Measurements from ENCODE around the gene GIPC2. TPM values are rescaled to one million over a fixed set of nuclear protein-coding genes. Genes with fewer than 3 reads are reported as not detected.

GIPC2 gene
- total RNA-seq, 5 donors from 2014 or later (not counting 1 experiment from before 2014, with no cell fraction given) = 0.09 to 0.19 (median 0.16) TPM

DNA sequence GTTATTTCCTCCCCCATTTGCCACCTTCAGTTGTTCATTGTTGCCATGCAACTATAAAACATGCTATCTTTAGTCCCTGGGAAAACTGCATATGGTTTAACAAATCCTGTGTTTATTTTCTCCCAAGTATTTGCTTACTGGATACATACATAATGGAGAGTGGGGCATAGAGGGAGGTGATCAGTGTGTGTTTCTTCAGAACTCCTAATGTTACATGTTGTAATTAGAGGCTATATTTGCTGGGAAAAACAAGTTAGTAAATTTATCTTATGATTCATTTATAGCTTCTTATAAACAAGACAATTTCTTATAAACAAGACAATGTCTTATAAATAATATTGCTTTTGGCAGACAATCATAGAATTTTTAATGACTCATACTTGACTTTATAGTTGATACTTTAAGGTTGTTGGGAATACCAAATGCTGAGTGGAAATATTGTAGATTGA, 7.3 kb upstream of the GIPC2 start:
- CTCF ChIA-PET = no interaction called here
- ATAC-seq (replicated peaks in 1 of 4) (no peak), DNase-seq (no peak)
- peaks cover 8% of the 10 kb centered on the region in 2 donors for H3K27me3 Mint-ChIP-seq
- H3K36me3 ChIP-seq (ENCODE audit: control insufficient read depth in 2 of 2, extremely low read depth in 1 of 2, insufficient read depth in 1 of 2, low read length in 1 of 2) = no peaks in the 10 kb centered on the region
- no peak overlapping the region for H3K27ac Mint-ChIP-seq
- H3K4me3 Mint-ChIP-seq = no peak overlapping the region
- no peaks in the 10 kb centered on the region for H3K9me3 Mint-ChIP-seq
- POLR2A ChIA-PET = no interaction called here
- H3K27ac ChIP-seq (ENCODE audit: low read length) = no peak overlapping the region
- H3K4me1 Mint-ChIP-seq = peaks cover 8 to 12% (median 8%) of the 10 kb centered on the region in 3 donors
- no peaks in the 10 kb centered on the region for H3K36me3 Mint-ChIP-seq
- no peak overlapping the region for H3K4me3 ChIP-seq (ENCODE audit: control insufficient read depth in 1 of 2, extremely low read depth in 1 of 2, low read length in 1 of 2)
- no peaks in the 10 kb centered on the region for H3K4me1 ChIP-seq (ENCODE audit: control insufficient read depth in 1 of 2, extremely low read depth in 1 of 2, insufficient read depth in 2 of 2, low read length in 2 of 2)
- H3K27me3 ChIP-seq (replicated peaks in 1 of 2; ENCODE audit: control insufficient read depth in 2 of 2, extremely low read depth in 1 of 2, insufficient read depth in 2 of 2, low read length in 1 of 2) = peaks cover 0 to 4% of the 10 kb centered on the region in 2 experiments
- H3K9me3 ChIP-seq = no peaks in the 10 kb centered on the region

DNA sequence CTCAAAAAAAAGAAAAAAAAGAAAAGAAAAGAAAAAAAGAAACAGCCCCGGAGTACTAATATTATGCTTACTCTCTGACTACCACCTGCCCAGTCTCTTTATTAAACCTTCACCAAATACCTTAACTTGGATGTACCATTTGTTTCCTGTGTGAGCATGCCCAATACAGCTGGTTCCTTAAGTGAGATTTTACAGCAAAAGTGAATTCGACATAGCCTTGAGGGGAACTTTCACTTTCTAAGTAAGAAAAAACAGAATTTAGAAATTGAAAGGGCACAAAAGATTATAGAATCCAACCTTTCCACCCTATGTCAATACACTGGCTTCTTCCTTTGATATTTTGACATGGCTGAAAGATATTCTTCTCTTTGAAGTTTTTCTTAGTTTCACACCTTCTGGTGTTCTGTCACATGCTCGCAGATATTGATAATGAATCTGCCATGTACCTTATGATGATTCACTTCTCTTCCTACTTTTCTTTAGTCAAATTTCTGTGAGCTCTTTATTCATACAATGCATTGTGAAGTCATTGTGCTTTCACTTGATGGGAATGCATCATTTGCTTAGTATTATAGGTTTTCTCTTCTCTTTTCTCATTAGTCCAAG, 5.2 kb upstream of the GIPC2 start:
- peaks cover 13 to 21% of the 10 kb centered on the region in 2 donors for H3K27me3 Mint-ChIP-seq
- peaks cover 0 to 4% of the 10 kb centered on the region in 2 experiments for H3K4me1 ChIP-seq (ENCODE audit: control insufficient read depth in 1 of 2, extremely low read depth in 1 of 2, insufficient read depth in 2 of 2, low read length in 2 of 2)
- no CpG with 5 or more reads among the region's 3 CpGs for WGBS (ENCODE audit: insufficient coverage)
- H3K27ac Mint-ChIP-seq = no peak overlapping the region
- CTCF ChIA-PET = interaction anchor here in 1 of 2 donors (0.6 kb wide), 1 partner anchor 1654 kb away, joined by 3 read pairs; no protein-coding TSS in a partner anchor
- POLR2A ChIA-PET = no interaction called here
- H3K27me3 ChIP-seq (replicated peaks in 1 of 2; ENCODE audit: control insufficient read depth in 2 of 2, extremely low read depth in 1 of 2, insufficient read depth in 2 of 2, low read length in 1 of 2) = peaks cover 3 to 7% of the 10 kb centered on the region in 2 experiments
- H3K27ac ChIP-seq (ENCODE audit: low read length) = no peak overlapping the region
- no peaks in the 10 kb centered on the region for H3K36me3 ChIP-seq (ENCODE audit: control insufficient read depth in 2 of 2, extremely low read depth in 1 of 2, insufficient read depth in 1 of 2, low read length in 1 of 2)
- no peaks in the 10 kb centered on the region for H3K9me3 Mint-ChIP-seq
- H3K4me3 ChIP-seq (ENCODE audit: control insufficient read depth in 1 of 2, extremely low read depth in 1 of 2, low read length in 1 of 2) = no peak overlapping the region
- peak overlapping the region in 1 of 3 donors; percentile 23 for H3K4me3 Mint-ChIP-seq
- no peaks in the 10 kb centered on the region for H3K36me3 Mint-ChIP-seq
- no peaks in the 10 kb centered on the region for H3K9me3 ChIP-seq
- ATAC-seq (replicated peaks in 1 of 4) (no peak), DNase-seq (no peak)
- peaks cover 14 to 24% (median 18%) of the 10 kb centered on the region in 3 donors for H3K4me1 Mint-ChIP-seq

DNA sequence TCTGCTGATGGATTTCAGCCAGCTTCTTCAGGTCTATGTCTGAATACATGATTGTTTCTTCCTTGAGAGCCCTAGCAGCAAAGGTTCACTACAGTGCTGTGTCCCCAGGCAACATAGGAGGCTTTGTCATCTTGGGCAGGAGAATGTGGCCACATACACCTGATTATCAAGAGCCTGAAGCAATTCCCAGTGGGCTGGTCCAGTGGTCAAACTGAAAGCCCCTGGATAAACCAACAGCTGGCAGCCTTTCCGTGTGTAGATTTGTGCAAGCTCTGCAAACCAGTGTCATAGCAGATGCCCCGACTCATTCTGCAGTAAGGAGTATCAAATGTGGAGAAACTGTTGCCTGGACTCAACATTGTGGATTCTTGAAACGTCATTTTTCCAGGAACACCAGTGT, 2.3 kb upstream of the GIPC2 start:
- Histone ChIP-seq H3K4me3 (ENCODE audit: control insufficient read depth in 1 of 2, extremely low read depth in 1 of 2, low read length in 1 of 2) (no peak overlapping the region), H3K27me3 (replicated peaks in 1 of 2; ENCODE audit: control insufficient read depth in 2 of 2, extremely low read depth in 1 of 2, insufficient read depth in 2 of 2, low read length in 1 of 2) (peaks cover 10 to 17% of the 10 kb centered on the region in 2 experiments), H3K27ac (ENCODE audit: low read length) (no peak overlapping the region), H3K9me3 (no peaks in the 10 kb centered on the region), H3K36me3 (ENCODE audit: control insufficient read depth in 2 of 2, extremely low read depth in 1 of 2, insufficient read depth in 1 of 2, low read length in 1 of 2) (no peaks in the 10 kb centered on the region), H3K4me1 (ENCODE audit: control insufficient read depth in 1 of 2, extremely low read depth in 1 of 2, insufficient read depth in 2 of 2, low read length in 2 of 2) (peaks cover 0 to 12% of the 10 kb centered on the region in 2 experiments)
- H3K4me1 Mint-ChIP-seq = peaks cover 22 to 32% (median 30%) of the 10 kb centered on the region in 3 donors
- no peaks in the 10 kb centered on the region for H3K9me3 Mint-ChIP-seq
- H3K27ac Mint-ChIP-seq = no peak overlapping the region
- no peaks in the 10 kb centered on the region for H3K36me3 Mint-ChIP-seq
- DNase-seq = no peak
- peaks cover 35 to 39% of the 10 kb centered on the region in 2 donors for H3K27me3 Mint-ChIP-seq
- no peak overlapping the region for H3K4me3 Mint-ChIP-seq
- WGBS (ENCODE audit: insufficient coverage) = 74% methylated on average over 3 of the region's 3 CpGs
- ChIA-PET CTCF (interaction anchor here (0.5 to 0.7 kb wide), 2 partner anchors 158 to 225 kb away, joined by 5 to 10 read pairs; no protein-coding TSS in a partner anchor), POLR2A (interaction anchor here in 1 of 2 donors (0.6 to 0.8 kb wide), 2 partner anchors 38 to 42 kb away, joined by 3 read pairs; no protein-coding TSS in a partner anchor)
- ATAC-seq (replicated peaks in 1 of 4) = no peak

DNA sequence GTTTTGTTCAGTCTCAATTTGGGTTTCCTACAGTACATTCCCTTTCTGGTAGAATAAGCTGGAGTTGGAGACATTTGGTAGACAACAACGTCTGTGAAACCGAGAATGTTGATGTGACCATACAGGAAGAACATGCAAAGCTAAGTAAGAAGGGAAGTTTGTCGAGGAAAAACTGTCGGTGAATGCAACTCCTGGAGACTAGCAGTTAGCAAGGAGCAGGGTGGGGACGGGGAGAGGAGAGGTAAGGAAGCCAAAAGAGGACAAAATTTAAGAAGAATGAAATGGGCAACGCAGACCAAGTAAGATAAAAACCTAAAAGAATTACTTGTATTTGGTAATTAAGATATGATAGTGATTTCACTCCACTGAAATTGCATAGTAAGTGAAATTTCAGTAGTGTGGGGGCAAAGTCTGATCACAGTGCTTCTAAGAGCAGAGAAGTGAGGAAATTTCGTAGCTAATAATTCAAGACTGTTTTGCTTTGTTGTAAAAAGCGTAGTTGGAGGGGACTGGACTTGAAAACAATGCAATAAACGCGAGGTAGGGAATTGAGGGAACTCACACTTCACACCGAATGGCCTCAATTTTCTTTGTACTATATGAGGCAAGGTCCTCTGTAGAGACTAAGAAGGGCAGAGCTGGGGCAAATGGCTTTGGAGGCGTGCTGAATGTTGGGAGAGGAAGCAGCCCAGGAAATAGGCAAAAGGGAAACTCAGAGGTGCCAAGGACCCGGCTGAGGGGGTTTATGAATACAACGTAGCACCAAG, 787 bp upstream of the GIPC2 start:
- POLR2A ChIA-PET = interaction anchor here in 1 of 2 donors (0.7 kb wide), 1 partner anchor 21 kb away, joined by 4 read pairs; no protein-coding TSS in a partner anchor
- Mint-ChIP-seq H3K4me1 (peaks cover 22 to 32% (median 29%) of the 10 kb centered on the region in 3 donors), H3K27ac (peak overlapping the region in 1 of 2 donors; percentile 5), H3K27me3 (peaks cover 44 to 49% of the 10 kb centered on the region in 2 donors), H3K4me3 (peak overlapping the region; percentile 71 to 80 (median 75)), H3K9me3 (no peaks in the 10 kb centered on the region), H3K36me3 (no peaks in the 10 kb centered on the region)
- Histone ChIP-seq H3K9me3 (no peaks in the 10 kb centered on the region), H3K36me3 (ENCODE audit: control insufficient read depth in 2 of 2, extremely low read depth in 1 of 2, insufficient read depth in 1 of 2, low read length in 1 of 2) (no peaks in the 10 kb centered on the region), H3K4me3 (ENCODE audit: control insufficient read depth in 1 of 2, extremely low read depth in 1 of 2, low read length in 1 of 2) (peak overlapping the region in 1 of 2 donors; percentile 69), H3K4me1 (ENCODE audit: control insufficient read depth in 1 of 2, extremely low read depth in 1 of 2, insufficient read depth in 2 of 2, low read length in 2 of 2) (peaks cover 0 to 12% of the 10 kb centered on the region in 2 experiments), H3K27me3 (replicated peaks in 1 of 2; ENCODE audit: control insufficient read depth in 2 of 2, extremely low read depth in 1 of 2, insufficient read depth in 2 of 2, low read length in 1 of 2) (peaks cover 10 to 17% of the 10 kb centered on the region in 2 experiments), H3K27ac (ENCODE audit: low read length) (no peak overlapping the region)
- CTCF ChIA-PET = interaction anchor here in 1 of 2 donors (1.0 kb wide), 1 partner anchor 40 kb away, joined by 3 read pairs; the partner anchor contains the start of gene DNAJB4
- WGBS (ENCODE audit: insufficient coverage) = 42% methylated on average over 8 of the region's 14 CpGs
- ATAC-seq (replicated peaks in 1 of 4) = no peak
- DNase-seq = no peak

DNA sequence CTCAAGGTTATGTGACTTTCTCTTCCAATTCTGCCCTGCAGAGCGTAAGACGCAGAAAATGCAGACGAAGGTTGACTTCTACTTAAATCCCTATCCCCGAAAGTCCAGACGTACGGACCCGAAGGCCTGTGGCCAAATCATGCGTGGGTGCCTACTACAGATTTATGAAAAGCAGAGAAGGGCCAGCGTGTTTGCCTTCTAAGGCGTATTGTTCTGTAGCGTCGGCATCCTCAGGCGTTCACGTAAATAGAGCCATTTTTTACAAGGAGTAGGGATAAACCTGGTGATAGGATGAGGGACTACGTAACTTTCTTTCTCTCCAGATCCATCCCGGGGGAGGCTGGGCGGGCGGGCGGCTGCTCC, 222 bp upstream of the GIPC2 start:
- Mint-ChIP-seq H3K36me3 (no peaks in the 10 kb centered on the region), H3K9me3 (no peaks in the 10 kb centered on the region), H3K4me1 (peaks cover 19 to 29% (median 23%) of the 10 kb centered on the region in 3 donors), H3K27me3 (peaks cover 44 to 49% of the 10 kb centered on the region in 2 donors), H3K4me3 (peak overlapping the region; percentile 71 to 80 (median 75)), H3K27ac (no peak overlapping the region)
- POLR2A ChIA-PET = no interaction called here
- H3K36me3 ChIP-seq (ENCODE audit: control insufficient read depth in 2 of 2, extremely low read depth in 1 of 2, insufficient read depth in 1 of 2, low read length in 1 of 2) = no peaks in the 10 kb centered on the region
- CTCF ChIA-PET = interaction anchor here in 1 of 2 donors (1.0 kb wide), 1 partner anchor 41 kb away, joined by 3 read pairs; the partner anchor contains the start of gene DNAJB4
- H3K9me3 ChIP-seq = no peaks in the 10 kb centered on the region
- peak overlapping the region; percentile 46 to 69 for H3K4me3 ChIP-seq (ENCODE audit: control insufficient read depth in 1 of 2, extremely low read depth in 1 of 2, low read length in 1 of 2)
- peaks cover 0 to 12% of the 10 kb centered on the region in 2 experiments for H3K4me1 ChIP-seq (ENCODE audit: control insufficient read depth in 1 of 2, extremely low read depth in 1 of 2, insufficient read depth in 2 of 2, low read length in 2 of 2)
- ATAC-seq (replicated peaks in 1 of 4) (no peak), DNase-seq (peak in 2 of 35 experiments; percentile 1 to 10)
- 23% methylated on average over 14 of the region's 19 CpGs for WGBS (ENCODE audit: insufficient coverage)
- H3K27me3 ChIP-seq (replicated peaks in 1 of 2; ENCODE audit: control insufficient read depth in 2 of 2, extremely low read depth in 1 of 2, insufficient read depth in 2 of 2, low read length in 1 of 2) = peaks cover 10 to 17% of the 10 kb centered on the region in 2 experiments
- H3K27ac ChIP-seq (ENCODE audit: low read length) = no peak overlapping the region

DNA sequence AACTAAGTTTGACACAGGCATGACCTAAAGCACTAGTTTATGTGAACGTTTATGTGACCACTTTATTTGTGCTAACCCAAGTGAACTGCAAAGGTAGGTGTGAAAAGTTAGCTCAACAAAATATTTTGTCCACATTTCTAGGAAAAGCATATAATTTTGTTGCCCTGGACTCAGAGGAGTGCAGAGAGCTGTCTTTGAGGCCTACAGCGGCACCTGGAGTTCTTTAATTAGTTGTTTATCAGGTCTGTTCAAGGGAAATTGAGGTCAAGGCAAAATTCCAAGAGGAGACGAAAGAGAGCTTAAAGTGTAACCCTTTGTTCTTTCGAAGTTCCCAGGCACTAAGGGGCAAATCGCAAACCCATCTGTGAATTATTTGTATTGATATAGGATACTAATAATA, 1.3 kb downstream of the GIPC2 start:
- H3K27ac ChIP-seq (ENCODE audit: low read length) = no peak overlapping the region
- peaks cover 14 to 23% (median 18%) of the 10 kb centered on the region in 3 donors for H3K4me1 Mint-ChIP-seq
- H3K4me3 Mint-ChIP-seq = peak overlapping the region; percentile 75 to 80 (median 78)
- H3K27me3 ChIP-seq (replicated peaks in 1 of 2; ENCODE audit: control insufficient read depth in 2 of 2, extremely low read depth in 1 of 2, insufficient read depth in 2 of 2, low read length in 1 of 2) = peaks cover 10 to 17% of the 10 kb centered on the region in 2 experiments
- peaks cover 44 to 55% of the 10 kb centered on the region in 2 donors for H3K27me3 Mint-ChIP-seq
- peaks cover 0 to 12% of the 10 kb centered on the region in 2 experiments for H3K4me1 ChIP-seq (ENCODE audit: control insufficient read depth in 1 of 2, extremely low read depth in 1 of 2, insufficient read depth in 2 of 2, low read length in 2 of 2)
- no peak for DNase-seq
- no peak for ATAC-seq (replicated peaks in 1 of 4)
- H3K9me3 ChIP-seq = no peaks in the 10 kb centered on the region
- no peaks in the 10 kb centered on the region for H3K36me3 ChIP-seq (ENCODE audit: control insufficient read depth in 2 of 2, extremely low read depth in 1 of 2, insufficient read depth in 1 of 2, low read length in 1 of 2)
- ChIA-PET POLR2A (no interaction called here), CTCF (interaction anchor here in 1 of 2 donors (0.7 to 1.0 kb wide), 2 partner anchors 13 to 27 kb away, joined by 3 to 5 read pairs; no protein-coding TSS in a partner anchor)
- no peaks in the 10 kb centered on the region for H3K9me3 Mint-ChIP-seq
- whole genome bisulfite sequencing (ENCODE audit: insufficient coverage) = 100% methylated on average over 1 of the region's 5 CpGs
- H3K4me3 ChIP-seq (ENCODE audit: control insufficient read depth in 1 of 2, extremely low read depth in 1 of 2, low read length in 1 of 2) = no peak overlapping the region
- H3K36me3 Mint-ChIP-seq = no peaks in the 10 kb centered on the region
- peak overlapping the region in 1 of 2 donors; percentile 49 for H3K27ac Mint-ChIP-seq
